HG02798 (cell line): Measurements from ENCODE around the gene MAD1L1.

ENCODE experiments used
- ATAC-seq: cut with Tn5 transposase; IDR thresholded peaks from one replicate; pipeline ENCODE4 v1.9.1; 2021; ENCODE audit warnings: mild to moderate bottlenecking; ENCODE audit not compliant: unreplicated experiment, poor library complexity

MAD1L1 gene

DNA sequence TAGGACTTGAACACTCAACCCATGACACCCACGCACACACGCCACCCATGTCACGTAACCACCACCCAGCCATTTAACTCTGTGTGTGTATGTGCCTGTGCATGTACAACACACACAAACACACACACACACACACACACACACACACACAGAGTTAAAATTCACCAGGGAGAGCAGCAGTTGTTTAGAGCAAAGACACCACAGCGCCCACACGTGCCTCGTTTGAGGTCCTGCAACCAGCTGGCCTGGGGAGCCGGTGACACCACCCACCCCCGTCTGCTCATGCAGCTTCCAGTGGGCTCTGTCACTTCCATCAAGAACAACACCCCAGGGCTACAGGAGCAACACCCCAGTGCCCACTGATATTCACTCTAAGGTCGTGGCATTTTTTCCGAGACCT is 465.2 kb downstream of the MAD1L1 start:
- ATAC-seq, result no peak
